C4-2B (cell line): Measurements from ENCODE around the gene CREB5.

Experiments
- H3K27ac ChIP-seq: fragments of 450-650 bp; 2 replicates; pipeline ENCODE4 v1.5.1; 2017
- ZFX ChIP-seq: fragments of 450-650 bp; IDR thresholded peaks from 2 replicates; pipeline ENCODE4 v1.6.1; 2017
- TF ChIP-seq, protein P1 (sequence below): fragments of 450-650 bp; conservative IDR thresholded peaks from 2 replicates; pipeline ENCODE4 v1.5.1; 2017; ENCODE audit warnings: mild to moderate bottlenecking

The CREB5 gene

DNA sequence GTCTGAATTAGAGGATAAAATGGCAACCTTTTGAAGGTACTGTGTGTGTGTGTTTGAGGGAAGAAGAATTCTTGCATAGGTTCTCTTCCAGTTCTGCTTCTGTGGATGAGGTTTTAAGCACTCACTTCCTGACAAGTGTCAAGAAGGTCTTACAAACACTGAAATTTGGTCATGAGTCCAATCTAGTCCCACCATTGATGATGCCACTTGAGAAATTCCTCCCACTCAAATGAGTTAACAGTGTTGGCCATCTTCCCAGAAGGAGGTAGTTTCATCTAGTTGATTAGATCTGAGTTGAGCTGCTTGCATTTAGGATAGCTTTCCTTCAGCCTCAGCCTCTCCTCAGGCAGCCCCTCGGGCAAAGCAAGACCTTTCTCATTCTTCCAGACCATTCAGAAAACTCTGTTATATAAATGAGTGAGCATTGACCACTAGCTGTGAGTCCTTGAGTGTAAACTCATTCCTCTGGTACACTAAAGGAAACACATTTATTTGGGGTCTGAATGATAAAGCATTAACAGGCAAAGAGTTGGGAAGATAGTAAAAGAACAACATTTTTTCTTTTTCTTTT, 356.3 kb downstream of the CREB5 start:
- no peak overlapping the region for H3K27ac ChIP-seq
- TF ChIP-seq, protein P1, sequence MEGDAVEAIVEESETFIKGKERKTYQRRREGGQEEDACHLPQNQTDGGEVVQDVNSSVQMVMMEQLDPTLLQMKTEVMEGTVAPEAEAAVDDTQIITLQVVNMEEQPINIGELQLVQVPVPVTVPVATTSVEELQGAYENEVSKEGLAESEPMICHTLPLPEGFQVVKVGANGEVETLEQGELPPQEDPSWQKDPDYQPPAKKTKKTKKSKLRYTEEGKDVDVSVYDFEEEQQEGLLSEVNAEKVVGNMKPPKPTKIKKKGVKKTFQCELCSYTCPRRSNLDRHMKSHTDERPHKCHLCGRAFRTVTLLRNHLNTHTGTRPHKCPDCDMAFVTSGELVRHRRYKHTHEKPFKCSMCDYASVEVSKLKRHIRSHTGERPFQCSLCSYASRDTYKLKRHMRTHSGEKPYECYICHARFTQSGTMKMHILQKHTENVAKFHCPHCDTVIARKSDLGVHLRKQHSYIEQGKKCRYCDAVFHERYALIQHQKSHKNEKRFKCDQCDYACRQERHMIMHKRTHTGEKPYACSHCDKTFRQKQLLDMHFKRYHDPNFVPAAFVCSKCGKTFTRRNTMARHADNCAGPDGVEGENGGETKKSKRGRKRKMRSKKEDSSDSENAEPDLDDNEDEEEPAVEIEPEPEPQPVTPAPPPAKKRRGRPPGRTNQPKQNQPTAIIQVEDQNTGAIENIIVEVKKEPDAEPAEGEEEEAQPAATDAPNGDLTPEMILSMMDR = no peak
- no peak for TF ChIP-seq ZFX

DNA sequence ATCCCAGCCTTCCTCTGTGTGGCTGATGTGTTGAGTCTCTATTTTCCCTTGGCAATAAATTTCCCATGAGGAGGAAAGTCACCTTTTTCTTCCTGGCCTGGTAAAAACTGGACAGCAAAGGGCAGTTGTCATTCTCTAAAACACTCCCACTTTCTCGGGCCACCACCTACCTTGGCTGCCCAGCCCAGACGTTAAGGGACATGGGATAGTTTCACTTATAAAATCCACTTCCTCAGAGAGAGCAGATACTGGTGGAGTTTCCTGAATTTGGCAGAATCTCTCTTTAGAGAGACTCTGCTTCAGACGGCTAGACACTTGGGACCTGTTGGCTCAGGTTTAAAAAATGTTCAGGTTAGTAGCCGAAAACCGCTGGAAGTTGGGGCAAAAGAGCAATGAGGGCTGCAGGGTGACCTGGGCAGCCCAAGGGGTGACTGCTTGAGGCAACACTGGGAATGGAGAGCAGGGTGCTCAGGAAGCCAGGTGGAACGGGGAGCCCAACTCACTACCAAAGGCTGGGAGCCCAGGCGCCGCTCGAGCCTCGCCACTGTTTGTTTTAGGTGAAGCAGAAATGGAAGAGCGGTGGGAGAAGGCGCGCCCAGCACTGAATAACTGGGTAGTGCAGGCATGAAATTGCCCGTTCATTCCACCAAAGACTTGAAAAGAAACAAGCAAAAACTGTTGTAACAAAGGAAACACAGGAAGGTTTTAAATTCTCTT, 359.7 kb downstream of the CREB5 start:
- no peak overlapping the region for H3K27ac ChIP-seq
- TF ChIP-seq ZFX = no peak
- TF ChIP-seq, protein P1 = no peak

DNA sequence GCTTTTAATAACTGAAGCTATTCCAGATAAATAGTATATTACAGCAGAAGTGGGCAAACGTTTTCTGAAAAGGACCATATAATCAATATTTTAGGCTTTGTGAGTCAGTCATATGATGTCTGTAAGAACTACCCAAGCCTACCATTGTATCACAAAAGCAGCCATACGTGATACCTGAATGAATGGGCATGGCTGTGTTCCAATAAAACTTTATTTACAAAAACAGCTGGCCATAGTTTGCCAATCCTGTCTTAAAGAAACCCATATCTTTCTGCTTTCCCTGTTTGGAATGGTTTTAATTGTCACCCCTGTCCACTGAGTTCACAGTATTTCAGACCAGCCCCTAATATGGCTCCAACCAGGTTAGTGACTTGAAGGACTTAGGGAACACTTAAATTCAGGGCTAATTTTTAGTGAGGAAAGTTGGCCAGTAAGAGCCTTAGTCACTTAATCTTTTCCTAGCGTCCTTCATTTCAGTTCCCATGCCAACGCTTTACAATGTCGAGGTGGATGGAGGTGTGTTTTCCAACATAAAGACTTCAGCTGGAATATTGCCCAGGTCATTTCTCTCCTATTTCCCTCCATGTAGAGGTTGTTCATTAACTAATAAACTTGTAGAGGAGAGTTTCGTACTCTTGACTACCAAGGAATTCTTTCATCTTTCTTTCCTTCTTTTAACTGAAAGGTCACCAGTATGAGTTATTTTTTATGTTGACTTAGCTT, 361.3 kb downstream of the CREB5 start:
- TF ChIP-seq, protein P1 = no peak
- no peak for TF ChIP-seq ZFX

DNA sequence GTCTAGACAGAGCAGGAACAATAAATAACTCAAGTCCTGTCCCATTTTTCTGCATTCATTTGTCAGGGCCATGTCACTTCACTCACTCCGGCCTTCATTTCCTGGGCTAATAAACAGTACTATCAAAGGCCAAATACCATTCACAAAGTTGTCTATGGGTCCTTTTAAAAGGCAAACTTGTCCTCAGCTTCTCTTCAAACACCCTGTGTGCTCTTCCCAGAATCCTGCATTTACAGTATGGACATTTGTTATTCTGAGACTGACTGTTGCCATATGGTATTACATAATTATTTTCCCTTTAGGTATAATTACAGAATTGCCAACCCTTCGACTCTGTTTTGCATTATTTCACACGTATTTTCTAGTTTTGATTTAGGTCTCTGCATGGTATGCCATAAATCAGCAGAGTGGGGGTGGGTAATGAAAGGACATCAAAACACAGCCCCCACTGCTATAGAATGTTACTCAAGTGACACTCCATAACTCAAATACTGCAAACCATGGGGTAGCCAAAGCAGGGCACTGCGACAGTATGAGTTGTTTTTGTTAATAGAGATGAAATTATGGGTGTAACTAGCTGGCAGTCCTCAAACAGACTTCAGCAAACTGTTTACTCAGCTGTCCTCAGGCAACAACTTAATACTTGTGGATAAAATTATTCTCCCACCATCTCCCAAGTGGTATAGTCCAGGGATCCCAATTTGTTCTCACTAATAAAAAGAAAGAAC, 362.1 kb downstream of the CREB5 start:
- no peak overlapping the region for H3K27ac ChIP-seq

More for the DNA sequence above, 361.3 kb downstream of the CREB5 start:
- H3K27ac ChIP-seq = no peak overlapping the region

DNA sequence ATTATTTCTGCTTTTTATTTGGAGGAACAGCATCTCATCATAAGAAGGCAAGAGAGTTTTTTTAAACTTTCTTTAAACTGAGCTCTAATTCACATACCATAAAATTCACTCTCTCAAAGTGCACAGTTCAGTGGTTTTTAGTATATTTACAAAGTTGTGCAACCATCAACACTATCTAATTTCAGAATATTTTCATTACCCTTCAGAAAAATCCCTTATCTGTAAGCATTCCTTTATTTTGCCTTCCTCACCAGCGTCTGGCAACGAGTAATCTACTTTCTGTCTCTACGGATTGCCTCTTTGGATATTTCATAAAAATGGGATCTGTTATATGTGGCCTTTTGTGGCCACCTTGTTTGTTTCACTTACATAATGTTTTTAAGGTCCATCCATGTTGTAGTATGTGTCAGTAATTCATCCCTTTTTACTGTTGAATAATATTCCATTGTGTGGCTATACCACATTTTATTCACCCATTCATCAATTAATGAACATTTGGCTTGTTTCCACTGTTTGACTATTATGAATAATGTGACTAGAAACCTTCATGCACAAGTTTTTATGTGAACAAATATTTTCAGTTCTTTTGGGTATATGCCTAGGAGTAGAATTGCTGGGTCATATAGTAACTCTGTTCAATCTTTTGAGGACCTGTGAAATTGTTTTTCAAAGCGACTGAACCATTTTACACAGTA, 364.3 kb downstream of the CREB5 start:
- TF ChIP-seq, protein P1 = no peak
- no peak for TF ChIP-seq ZFX
- H3K27ac ChIP-seq = no peak overlapping the region

More for the DNA sequence above, 362.1 kb downstream of the CREB5 start:
- TF ChIP-seq, protein P1 = no peak
- no peak for TF ChIP-seq ZFX

DNA sequence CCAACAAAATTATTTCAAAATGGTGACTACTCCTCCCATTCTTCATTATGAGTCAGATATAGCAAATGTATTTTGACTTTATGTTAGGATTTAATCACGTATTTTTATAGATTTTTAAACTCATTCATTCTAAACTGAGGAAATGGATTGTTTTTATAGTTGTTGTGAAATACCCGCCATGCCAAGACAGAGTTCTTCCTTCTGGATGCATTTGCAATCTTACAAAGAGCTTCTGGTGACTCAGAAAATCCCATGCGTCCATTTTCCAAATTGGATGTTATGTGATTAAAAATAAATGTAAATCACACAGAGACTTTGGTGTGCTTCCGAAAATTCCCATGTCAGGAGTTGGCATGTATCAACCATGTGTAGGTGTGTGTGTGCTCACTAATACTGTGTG, 366.5 kb downstream of the CREB5 start:
- no peak for TF ChIP-seq ZFX
- TF ChIP-seq, protein P1 = no peak
- H3K27ac ChIP-seq = no peak overlapping the region
